Activated naive CD8-positive, alpha-beta T cell treated with anti-CD3 and anti-CD28 coated beads for 36 hours (primary cell): ENCODE data around the gene POLE3. TPM values are rescaled to one million over a fixed set of nuclear protein-coding genes. Genes with fewer than 3 reads are reported as not detected.

Experiments
- total RNA-seq, 2 experiments: library from RNA; stranded (reverse); gene quantifications; one replicate each; pipeline ENCODE4 v1.2.3, GENCODE V29; 2021

Gene POLE3
- total RNA-seq, 2 experiments from 2014 or later = 94.2 to 97.8 TPM

Other genes with a start within 250 kb of the POLE3 start
- 10 to 100 TPM; 28.4 to 28.5 TPM for gene FKBP15, start 189.4 kb downstream of the POLE3 start, total RNA-seq
- gene SLC31A1, start 189.1 kb downstream of the POLE3 start, total RNA-seq = 10 to 100 TPM; 16.7 to 16.8 TPM
- 10 to 100 TPM; 35.1 to 41.8 TPM for gene CDC26, start 135.1 kb downstream of the POLE3 start, total RNA-seq
- 10 to 100 TPM; 65.9 to 66.3 TPM for gene PRPF4, start 135.0 kb downstream of the POLE3 start, total RNA-seq
- gene RNF183, start 107.3 kb downstream of the POLE3 start, total RNA-seq = not detected
- gene WDR31, start 70.4 kb downstream of the POLE3 start, total RNA-seq = 1 to 10 TPM; 2.4 to 2.9 TPM
- gene BSPRY, start 61.1 kb downstream of the POLE3 start, total RNA-seq = 10 to 100 TPM; 11.7 to 12.2 TPM
- gene HDHD3, start 33.7 kb downstream of the POLE3 start, total RNA-seq = 10 to 100 TPM; 12.2 to 14.4 TPM
- 10 to 100 TPM; 12.9 to 14.9 TPM for gene ALAD, start 9.4 kb downstream of the POLE3 start, total RNA-seq
- gene C9orf43, start 72 bp upstream of the POLE3 start, total RNA-seq = 1 to 10 TPM in 1 of 2 experiments, under 1 TPM in 1; 0.99 to 1.0 TPM
- gene RGS3, start 53.1 kb upstream of the POLE3 start, total RNA-seq = 10 to 100 TPM; 61.7 to 65.0 TPM